Central memory CD4-positive, alpha-beta T cell (primary cell): Measurements from ENCODE around the gene IFT22.
"Not testable (repeated sequence)": the region's sequence is repeated elsewhere in the genome, so short reads cannot be mapped to it uniquely, and the experiment has no call there.

Experiments used
- DNase-seq: peaks from one replicate; pipeline ENCODE4 v3.0.0; 2022

The IFT22 gene

DNA sequence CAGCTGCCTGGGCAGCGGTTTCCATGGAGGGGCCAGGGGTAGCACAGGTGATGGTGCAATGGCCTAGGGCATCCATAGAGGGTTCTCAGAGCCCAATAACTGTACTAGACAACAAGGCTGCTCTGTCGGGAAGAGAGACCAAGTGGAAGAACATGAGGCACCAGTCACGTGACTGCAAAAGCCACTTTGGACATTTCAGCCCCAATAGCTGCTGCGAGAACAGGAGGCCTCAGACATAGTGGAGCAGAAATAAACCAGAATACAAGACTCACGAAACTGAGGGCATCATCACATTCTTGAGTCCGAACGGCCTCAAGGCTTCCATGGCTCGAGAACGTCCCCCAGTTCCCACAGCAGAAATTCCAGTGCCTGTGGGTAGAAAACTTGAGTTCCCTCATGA is 44.5 kb downstream of the IFT22 start:
- no peak for DNase-seq

DNA sequence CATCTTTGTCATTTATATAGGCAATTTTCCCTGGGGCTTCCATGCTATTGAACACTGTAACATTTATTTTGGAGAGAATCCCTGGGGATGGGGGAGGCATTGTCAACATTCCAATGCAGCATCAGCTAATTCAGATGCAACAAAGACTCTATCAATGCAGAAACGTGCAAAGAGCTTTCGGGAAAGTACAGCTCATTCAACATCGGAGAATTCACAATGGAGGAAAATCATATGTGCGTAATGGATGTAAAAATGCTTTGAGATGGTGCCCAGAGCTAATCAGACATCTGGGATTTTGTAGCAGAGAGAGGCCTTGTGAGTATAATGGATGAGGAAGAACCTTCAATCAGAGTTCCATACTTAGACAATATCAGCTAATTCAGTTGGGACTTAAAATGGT is 48.4 kb downstream of the IFT22 start:
- no peak for DNase-seq

- DNase-seq = no peak
Observed at GRCh38 chr7:101271021-101271420, 50.6 kb downstream of the IFT22 start.

GRCh38 chr7:101269664-101270063 is 51.9 kb downstream of the IFT22 start:
- no peak for DNase-seq

GRCh38 chr7:101265622-101266516 is 55.7 kb downstream of the IFT22 start:
- DNase-seq = no peak

DNA sequence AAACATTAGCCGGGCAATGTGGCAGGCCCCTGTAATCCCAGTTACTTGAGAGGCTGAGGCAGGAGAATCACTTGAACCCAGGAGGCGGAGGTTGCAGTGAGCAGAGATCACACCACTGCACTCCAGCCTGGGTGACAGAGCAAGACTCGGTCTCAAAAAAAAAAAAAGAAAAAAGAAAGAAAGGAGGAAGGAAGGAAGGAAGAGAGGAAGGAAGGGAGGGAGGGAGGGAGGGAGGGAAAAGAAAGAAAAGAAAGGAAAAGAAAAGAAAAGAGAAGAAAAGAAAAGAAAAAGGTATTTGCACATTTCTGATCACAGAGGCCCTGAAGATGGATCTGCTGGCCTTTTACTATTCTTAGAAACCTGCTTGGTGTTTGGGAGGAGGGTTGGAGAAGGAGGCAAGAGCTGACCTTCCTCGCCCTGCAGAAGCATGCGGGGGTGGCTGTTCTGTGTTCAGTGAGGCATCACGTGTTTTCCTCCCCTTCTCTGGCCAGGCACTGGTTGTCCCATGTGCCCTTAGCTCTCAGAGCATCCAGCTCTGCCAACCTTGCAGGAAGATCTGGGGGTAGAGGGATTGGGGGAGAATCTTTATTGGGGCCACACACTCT is 57.4 kb downstream of the IFT22 start:
- not testable (repeated sequence) for DNase-seq
